HPDE6-E6E7 (cell line): ENCODE data around the gene AJAP1.
"Not testable (repeated sequence)": the region's sequence is repeated elsewhere in the genome, so short reads cannot be mapped to it uniquely, and the experiment has no call there.

ENCODE experiments used
- DNase-seq: peaks from one replicate; pipeline ENCODE4 v3.0.0; 2011; ENCODE audit warnings: missing footprints; ENCODE audit errors: extremely low spot score

The AJAP1 gene, protein sequence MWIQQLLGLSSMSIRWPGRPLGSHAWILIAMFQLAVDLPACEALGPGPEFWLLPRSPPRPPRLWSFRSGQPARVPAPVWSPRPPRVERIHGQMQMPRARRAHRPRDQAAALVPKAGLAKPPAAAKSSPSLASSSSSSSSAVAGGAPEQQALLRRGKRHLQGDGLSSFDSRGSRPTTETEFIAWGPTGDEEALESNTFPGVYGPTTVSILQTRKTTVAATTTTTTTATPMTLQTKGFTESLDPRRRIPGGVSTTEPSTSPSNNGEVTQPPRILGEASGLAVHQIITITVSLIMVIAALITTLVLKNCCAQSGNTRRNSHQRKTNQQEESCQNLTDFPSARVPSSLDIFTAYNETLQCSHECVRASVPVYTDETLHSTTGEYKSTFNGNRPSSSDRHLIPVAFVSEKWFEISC

DNA sequence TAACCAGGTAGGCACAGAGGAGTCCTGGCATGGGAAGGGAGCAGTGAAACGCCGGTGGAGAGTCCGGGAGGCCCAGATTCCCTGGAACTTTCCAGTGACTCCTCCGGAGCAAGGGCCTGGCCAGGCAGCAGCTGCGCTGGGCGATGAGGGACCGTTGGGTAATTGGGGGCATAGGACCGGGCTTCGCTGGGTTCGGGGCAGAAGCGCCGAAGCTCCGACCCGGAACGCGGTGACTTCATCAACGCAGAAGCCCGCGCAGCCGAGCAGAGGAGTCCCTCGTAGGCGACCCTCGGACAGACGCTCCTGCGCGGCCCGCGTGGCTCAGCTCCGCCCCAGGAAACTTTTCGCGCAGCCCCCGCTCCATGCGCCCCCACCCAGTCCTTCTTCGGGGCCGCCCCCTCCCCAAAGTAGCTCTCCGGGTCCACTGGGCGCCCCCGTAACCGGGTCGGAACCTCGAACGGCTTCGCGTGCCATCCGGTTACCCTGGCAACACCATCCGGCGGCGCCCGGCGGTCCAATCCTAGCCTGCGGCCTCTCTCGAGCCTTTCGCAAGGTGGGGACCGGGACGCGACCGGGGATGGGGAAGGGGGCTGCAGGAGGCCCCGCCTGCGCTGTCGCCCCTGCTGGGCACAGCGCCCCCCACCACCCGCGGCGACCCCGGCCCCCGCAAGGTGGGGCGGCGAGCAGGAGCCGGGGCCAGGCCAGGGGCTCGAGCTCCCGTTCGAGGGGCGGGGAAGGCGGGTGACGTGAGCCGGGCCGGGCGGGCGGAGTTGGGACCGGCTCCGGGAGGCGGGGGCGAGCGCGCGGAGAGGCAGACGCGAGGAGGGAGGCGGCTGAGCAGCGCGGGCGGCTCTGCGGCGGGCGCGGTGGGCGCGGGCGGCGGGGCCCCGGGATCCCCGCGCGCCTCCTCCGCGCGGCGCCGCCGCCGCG, at the start of gene AJAP1:
TSS of gene AJAP1 (plus strand) at position 814 of the 930 bp plus-strand sequence. CDS start 817 bp downstream, outside the sequence.
- no peak for DNase-seq

DNA sequence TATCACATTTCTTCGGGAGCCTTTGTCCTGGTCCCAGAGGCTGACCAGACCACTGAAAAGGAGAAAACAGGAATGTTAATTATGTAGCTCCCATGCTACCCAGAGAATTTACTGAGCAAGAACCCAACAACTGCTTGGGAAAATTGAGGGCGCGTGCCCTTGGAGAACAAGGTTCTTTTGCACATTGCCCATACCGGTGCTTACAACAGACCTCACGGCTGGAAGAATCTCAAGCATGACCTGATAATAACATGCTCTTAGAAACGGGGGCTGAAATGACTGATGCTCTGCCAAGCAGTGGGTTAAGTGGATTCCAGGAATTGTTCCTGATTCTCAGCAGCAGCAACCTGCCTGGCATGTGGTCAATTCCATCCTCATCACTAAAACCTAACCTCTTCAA, 49.3 kb upstream of the AJAP1 start:
- DNase-seq = no peak

DNA sequence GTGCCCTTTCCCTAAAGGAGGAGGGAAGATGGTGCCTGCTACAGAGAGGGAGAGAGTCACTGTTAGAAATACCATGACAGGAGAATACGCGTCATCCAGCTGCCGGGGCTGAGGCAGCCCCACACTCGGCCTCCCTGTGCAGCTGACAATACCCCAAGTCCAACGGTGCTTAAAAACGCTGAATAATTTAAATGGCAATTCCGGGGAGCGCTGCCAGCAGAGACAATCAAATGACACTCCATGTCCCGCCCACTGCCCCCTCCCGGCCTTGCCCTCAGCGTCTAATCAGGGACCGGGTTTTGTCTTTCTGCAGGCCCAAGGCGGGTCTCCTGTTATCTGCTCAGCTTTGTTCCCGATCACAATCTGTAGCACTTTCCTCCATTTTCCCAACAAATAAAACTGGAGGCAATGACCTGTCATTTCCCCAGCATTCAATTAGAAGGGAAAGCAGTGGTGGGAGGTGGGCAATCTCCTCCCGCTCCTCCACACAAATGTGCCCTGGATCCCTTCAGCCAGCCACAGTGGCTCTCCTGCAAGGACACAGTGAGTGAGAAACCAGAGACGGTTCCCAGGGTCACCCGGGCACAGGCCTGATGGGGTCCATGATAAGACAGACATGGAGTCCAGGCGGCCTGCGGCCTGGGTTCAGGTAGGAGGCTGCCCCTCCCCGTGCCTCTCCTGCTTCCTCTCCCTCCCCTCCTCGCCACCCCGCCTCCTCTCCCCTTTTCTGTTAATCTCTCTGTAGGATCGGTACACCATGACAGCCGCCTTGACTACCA, 42.7 kb upstream of the AJAP1 start:
- no peak for DNase-seq

DNA sequence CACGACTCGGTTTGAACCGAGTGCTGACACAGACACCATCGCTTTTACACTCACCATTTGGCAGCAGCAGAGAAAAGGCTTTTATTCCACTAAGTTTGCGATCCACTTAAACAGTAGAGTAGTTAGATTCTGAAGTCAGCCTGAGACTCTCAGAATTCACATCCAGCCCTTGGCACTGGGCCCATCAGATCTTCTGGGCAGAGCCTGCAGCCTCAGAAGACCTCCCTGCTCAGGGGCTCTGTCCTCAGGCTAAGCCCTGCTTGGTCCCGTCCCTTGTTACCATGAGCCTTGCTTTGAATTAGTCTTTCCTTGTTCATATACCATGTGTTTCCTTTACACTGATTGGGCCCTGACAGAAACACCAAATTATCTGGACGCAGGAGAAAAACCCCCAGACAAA, 41.4 kb upstream of the AJAP1 start:
- DNase-seq = no peak

DNA sequence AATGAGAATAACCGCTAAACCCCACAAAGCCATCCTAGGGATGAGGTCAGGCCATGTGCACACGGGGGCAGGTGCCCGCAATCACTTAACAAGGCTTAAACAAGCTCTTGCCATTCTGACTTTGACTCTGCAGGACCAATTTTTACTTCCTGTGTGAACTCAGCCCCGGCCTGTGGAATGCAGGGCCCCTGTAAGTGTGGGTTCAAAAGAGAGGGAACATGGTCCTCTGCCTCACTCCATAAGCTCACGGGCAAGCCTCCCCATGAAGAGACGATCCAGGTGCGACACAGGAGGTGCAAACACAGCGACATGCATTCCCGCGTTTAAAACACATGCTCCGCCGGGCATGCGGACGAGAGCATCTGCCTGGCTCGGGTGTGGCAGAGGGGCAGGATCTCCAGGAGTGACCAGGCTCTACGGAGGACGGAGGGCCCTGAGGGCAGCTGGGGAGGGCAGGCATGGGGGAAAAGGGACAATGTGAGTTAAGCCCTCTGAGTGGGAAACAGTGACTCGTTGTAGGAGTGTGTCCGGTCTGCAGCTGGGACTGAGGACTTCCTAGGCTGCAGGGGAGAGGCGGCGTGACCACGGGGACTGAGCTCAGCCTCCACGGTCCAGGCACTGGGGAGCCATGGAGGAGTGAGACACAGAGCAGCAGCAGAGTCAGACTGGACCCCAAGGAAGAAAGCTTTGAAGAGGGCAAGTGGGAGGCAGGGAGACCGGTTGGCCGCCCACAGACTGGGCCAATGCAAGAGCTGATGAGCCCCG, 40.6 kb upstream of the AJAP1 start:
- DNase-seq = no peak

DNA sequence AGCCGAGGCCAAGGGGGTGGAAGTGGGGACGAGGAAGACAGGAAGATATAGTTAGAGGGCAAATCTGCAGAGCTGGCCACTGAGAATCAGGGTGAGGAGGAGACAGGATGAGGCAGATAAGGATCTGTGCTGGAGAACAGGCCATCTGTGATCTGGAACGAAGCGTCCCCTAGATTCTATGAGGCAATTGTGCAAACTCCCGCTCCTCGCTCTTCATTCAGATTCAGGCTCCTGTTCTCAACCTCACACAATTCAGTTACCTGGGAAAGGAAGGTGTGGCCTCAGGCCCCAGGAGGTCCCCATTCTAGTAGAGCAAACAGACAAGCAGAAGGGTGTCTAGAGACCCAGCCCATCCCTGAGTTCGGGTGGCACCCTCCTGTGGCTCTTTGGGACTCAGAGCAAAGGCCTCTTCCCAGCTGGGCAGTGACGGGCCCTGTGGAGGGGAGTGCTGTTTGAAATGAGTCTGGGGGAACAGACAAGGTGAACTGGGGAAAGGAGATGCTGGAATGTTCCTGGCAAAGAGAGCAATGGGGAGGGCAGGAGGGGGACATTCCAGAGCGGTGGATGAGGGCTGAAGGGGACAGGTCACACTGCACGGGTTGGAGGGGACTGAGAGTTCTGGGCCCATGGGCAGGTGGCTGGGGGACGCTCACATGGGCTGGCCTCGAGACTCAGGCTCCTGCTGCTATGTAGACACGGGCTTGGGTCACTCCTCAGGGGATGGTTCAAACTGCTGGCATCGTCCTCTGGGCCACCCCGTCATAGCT, 39.9 kb upstream of the AJAP1 start:
- DNase-seq = no peak

DNA sequence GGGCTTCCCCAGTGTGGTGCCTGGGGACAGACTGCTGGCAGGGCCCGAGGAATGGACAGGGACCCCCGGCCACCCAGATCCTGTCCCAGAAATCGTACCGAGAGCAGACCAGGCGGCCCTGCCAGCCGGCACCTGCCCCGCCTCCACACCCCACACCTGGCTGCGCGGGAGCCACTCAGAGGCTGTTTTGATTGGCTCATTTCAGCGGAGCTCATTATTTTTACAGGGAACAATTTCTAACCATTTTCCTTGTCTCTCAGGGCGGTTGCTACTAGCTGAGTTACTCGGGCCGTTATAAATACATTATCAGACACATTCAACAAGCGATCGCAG, 39.3 kb upstream of the AJAP1 start:
- DNase-seq = no peak

DNA sequence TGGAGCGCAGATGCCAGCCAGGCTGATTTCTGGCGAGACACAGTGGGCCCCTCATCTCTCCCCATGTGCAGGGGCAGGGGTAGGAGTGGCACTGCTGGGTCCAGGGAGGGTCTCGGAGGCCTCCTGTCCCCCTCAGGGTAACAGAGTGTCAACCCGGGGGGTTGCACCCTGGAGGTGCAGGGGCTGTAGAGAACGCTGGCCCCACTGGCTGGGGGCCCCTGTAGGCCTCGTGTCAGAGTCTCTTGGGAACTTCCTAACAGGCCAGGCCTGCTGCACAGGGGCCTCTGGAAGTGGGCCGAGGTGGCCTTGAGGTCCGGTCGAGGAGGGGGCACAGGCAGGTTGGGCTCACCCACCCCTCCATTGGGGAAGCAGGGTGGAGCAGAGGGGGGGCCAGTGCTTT, 38.9 kb upstream of the AJAP1 start:
- no peak for DNase-seq

DNA sequence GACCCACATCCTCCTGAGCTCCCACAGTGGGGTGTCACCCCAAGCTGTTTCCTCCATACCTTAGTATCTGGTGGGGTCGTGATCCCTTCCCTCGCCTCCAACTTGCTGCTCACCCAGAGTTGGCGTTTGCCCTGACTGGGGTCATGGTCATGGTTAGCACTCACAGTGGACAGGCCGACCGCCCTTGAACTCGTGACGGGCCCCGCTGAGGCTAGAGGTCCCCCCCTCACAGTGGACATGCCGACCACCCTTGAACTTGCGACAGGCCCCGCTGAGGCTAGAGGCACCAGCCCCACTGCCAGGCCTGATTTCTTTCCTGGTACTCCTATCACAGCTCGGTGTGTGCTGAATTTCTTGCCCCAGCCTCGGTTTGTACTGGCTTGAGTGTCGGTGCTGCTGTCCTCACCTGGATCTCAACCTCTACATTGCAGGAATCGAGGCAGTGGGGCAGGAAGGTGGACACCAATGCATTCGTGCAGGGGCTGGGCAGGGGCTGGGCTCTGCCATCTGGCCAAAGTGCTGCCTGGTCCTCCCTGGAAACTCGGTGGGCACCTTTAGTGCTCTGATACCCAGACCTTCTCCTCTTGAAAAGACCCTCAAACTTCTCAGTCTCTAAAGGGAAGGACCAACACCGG, 37.5 kb upstream of the AJAP1 start:
- no peak for DNase-seq

DNA sequence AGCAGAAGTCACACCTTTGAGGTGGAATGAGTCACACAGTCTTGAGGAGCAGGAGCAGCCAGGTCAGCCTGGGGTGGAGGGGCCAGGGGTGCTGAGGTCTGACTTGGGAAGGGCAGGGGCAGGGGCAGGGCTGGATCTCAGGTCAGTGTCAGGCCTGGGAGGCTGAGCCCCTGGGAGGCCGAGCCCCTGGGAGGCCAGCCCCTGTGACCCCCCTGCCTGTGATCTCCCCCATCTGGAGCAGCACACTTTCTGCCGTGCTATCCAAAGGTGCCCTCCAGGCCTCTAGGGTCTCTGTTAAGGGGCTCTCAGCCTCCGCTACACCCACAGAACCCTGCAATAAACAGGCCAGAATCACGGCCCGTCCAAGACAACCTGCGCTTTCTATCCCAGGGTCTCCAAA, 36.9 kb upstream of the AJAP1 start:
- DNase-seq = no peak

DNA sequence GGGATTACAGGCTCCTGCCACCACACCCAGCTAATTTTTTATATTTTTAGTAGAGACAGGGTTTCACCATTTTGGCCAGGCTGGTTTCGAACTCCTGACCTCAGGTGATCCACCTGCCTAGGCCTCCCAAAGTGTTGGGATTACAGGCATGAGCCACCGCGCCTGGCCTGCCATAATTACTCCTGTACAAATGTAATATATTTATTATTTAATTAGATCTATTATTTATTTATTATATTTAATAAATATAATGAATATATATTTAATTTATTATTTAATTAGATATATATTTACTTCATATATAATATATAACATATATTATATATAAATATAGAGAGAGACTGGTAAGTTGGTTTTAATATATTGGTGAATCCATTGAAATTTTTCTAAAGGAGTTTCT, 35.6 kb upstream of the AJAP1 start:
- DNase-seq = not testable (repeated sequence)

DNA sequence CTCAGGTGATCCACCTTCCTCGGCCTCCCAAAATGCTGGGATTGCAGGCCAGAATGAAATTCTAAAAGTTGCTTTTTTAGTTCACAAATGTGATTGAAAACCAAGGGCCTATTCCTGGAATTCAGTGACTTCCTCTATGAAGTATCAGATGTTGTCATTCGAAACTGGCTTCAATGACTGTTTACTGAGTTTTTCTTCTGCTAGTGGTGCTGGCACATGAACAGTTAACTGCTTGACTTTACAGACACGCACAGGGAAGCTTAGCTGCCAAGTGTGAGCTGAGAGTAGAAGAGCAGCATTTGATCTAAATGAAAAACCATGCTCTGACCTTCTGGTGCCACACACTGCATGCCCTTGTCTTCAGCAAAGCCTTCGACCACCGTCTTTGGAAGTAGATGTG, 32.8 kb upstream of the AJAP1 start:
- no peak for DNase-seq

DNA sequence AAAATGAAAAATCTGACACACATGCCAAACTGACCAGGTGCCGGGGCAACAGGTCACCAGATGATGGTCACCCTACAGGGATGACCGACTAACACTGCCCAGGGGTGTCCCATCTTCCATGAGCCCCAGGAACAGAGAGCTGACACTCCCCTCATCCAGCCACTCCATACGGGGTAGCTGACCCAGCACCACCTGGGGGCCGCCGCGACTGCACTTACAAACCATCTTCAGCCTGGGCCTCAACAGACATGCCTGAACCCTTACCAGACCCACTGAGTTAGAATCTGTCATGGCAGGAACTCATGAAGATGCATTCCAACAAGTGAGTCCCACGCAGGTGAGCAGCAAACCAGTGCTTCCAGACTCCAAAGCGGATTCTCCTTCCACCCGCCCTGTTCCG, 31.6 kb upstream of the AJAP1 start:
- DNase-seq = no peak

DNA sequence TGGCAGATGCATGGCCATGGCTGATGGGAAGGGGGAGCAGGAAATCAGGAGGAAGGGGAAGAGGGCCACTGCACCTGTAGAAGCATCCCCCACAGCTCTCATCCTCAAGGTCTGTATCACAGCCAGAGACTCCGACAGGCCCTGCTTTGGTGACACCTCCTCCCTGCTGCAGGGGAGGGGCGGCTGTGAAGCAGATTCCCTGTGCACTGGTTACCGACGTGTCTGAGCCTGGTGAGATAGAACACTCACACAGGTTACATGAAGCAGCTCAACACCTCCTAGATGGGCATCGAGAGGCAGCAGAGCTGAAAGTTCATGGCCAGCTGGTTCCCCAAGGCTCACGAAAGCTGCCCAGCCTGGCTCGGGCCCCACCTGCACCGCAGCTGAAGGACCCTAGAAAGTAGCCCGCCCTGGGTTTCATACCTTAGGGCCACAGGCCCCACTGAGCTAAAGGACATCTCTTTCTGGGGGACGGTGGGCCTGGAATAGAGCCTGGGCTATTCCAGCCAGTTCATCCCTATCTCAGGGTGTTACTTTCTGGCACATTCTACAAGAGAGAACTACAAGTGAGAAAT, 30.2 kb upstream of the AJAP1 start:
- no peak for DNase-seq

DNA sequence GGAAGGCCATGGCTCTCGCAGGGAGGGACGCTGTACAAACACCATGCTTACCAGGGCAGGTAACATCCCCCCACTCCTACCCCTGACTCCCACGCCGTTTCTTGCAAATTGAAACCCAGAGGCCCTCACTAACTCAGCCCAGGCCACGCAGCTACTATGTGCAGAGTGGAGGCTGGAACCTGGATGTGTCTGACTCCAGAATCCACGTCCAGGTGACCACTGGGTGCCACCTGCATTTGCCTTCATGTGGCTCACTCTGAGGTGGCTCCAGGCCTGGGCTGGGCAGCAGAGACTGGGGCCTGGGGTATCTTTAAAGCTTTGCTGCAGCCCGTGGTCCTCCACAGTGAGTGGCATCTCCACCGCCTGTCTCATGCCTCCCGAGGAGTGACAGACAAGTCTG, 29.6 kb upstream of the AJAP1 start:
- no peak for DNase-seq

DNA sequence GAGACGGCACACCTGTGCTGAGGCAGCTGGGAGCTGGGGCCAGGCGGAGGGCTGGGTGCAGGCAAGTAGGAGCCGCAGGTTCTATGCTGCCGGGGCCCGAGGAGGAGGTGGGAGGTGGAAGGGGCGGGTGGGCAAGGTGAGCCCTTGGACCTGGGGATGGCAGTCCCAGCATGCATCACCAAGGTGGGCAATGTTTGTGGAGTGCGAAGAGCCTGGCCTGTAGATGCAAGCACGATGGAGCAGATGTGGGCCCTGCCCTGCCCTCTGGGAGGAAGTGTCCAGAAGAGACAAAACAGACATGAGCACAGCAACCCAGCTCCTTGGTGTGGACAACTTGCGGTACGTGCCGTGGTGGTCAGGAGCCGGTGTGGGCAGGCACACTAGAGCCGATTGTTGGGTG, 28.3 kb upstream of the AJAP1 start:
- DNase-seq = no peak

DNA sequence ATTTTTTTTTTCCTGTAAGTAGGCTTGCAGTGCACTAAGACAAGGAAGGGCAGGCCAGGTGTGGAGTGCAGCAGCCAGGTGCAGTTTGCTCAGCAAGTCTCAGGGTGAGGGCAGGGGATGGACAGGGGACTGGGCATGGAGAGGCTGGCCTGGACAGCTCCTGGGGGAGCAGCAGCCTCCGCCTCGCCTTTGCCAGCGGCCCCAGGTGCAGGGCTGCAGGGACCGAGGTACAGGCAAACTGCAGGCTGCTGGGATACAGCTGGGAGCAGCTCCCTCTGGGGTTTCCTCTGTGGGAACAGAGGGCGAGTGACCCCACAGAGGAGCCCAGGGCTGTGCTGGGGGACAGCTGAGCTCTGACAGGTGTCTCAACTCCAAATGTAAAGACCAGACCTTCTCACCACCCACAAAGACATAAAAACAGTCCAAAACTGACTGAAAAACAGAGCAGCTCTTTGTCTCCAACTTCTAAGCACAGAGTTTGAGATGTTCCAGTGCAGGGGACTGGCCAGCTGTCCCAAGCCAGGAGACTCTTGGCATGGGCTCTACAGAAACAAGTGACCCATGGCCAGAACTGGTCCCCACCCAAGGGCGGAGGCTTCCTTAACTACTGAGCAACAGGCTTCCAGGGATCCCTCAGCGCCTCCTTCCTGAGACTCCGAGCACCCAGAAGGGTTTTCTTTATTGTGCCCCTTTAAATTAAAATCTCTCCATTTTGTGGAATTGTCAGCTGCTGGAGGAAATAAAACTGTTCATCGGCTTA, 27.7 kb upstream of the AJAP1 start:
- DNase-seq = no peak

DNA sequence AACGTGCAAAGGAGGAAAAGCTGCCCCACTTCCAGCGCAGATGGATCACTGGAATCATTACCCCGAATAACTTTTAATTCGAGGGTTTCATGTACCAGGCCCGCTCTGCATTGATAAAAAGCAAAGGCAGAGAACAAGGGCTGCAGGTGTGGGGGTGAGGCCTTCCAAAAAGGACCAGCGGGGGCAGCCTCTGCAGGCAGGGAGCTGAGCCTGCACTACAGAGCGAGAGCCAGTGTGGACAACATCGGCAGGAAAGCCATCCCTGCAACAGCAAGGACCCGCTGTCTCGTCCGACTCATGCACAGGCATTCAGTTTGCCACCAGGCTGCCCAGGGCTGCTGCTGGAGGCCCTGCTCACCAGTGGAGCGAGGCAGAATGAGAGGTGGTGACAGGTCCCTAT, 27.1 kb upstream of the AJAP1 start:
- DNase-seq = no peak

DNA sequence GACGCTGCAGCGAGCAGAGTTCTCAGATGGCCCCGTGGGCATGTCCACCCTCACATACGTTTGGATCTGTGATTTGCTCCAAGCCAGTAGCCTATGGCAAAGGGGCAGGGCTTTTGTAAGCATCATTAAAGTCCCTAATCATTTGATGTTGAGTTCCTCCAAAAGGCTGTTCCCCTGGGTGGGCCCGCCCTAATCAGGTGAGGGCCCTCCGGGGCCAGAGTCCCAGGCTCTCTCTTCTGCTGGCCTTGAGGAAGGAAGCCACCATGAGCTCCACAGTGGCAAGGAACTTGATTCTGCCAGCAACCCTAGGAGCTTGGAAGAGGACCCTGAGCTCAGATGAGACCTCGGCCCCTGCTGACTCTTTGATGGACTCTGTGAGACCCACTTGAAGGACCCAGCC, 25.4 kb upstream of the AJAP1 start:
- DNase-seq = no peak
